IMR-90 (cell line): ENCODE data around the gene DUSP28. TPM values are rescaled to one million over a fixed set of nuclear protein-coding genes. Genes with fewer than 3 reads are reported as not detected.

Experiments
- ATAC-seq: fragments of 200-7000 bp; cut with Tn5 transposase; 2 replicates; pipeline ENCODE4 v1.9.1; 2020; ENCODE audit warnings: low read depth, mild to moderate bottlenecking, moderate library complexity
- BruUV-seq: library from RNA; stranded (reverse); fragments of 400-500 nt; replicated peaks from 2 replicates; lab custom pipeline; 2021; lab: Mats Ljungman, UMichigan
- CTCF ChIA-PET: fragments of 300-600 bp; formaldehyde crosslinking; extraction: SDS; loops from one replicate; lab custom pipeline; 2021; ENCODE audit warnings: antibody characterized with exemption; lab: Yijun Ruan, JAX
- POLR2A ChIA-PET: fragments of 300-600 bp; sonication (Branson Sonifier 250); formaldehyde crosslinking; loops from one replicate; lab custom pipeline; 2022; ENCODE audit warnings: antibody characterized with exemption; ENCODE audit not compliant: unreplicated experiment; lab: Charles Lee
- DNase-seq: peaks from one replicate; pipeline ENCODE4 v3.0.0; 2013
- H2AFZ ChIP-seq: replicated peaks from 2 replicates; pipeline ENCODE3; 2013; ENCODE audit warnings: low read length, mild to moderate bottlenecking; ENCODE audit not compliant: poor library complexity
- H2AK5ac ChIP-seq: 2 replicates; pipeline ENCODE4 v1.6.1; 2013; ENCODE audit warnings: low read depth, low read length, inconsistent platforms
- H2AK9ac ChIP-seq: replicated peaks from 2 replicates; pipeline ENCODE3; 2013; ENCODE audit warnings: mild to moderate bottlenecking, low read depth, low read length, moderate library complexity; ENCODE audit not compliant: poor library complexity
- H2BK120ac ChIP-seq: 2 replicates; pipeline ENCODE4 v1.6.1; 2013; ENCODE audit warnings: low read depth, low read length, inconsistent platforms
- H2BK15ac ChIP-seq: 3 replicates; pipeline ENCODE4 v1.6.1; 2013; ENCODE audit warnings: low read depth, low read length, inconsistent platforms
- H2BK20ac ChIP-seq: 2 replicates; pipeline ENCODE4 v1.6.1; 2013; ENCODE audit warnings: low read depth, mild to moderate bottlenecking, inconsistent platforms, low read length, moderate library complexity
- H2BK5ac ChIP-seq: 2 replicates; pipeline ENCODE4 v1.6.1; 2013; ENCODE audit warnings: mild to moderate bottlenecking, low read depth, low read length, inconsistent platforms; ENCODE audit not compliant: poor library complexity, severe bottlenecking
- H3K14ac ChIP-seq: replicated peaks from 2 replicates; pipeline ENCODE4 v1.6.1; 2013; ENCODE audit warnings: low read depth, low read length, inconsistent platforms
- H3K18ac ChIP-seq: 2 replicates; pipeline ENCODE4 v1.6.1; 2013; ENCODE audit warnings: low read depth, low read length, control low read depth
- H3K23ac ChIP-seq: 2 replicates; pipeline ENCODE4 v1.6.1; 2013; ENCODE audit warnings: low read depth, low read length, inconsistent platforms
- H3K27ac ChIP-seq: 2 replicates; pipeline ENCODE4 v1.5.1; 2013; ENCODE audit warnings: mild to moderate bottlenecking, control low read depth, low read length; ENCODE audit not compliant: insufficient read depth
- H3K27me3 ChIP-seq: 2 replicates; pipeline ENCODE4 v1.6.1; 2013; ENCODE audit warnings: low read length; ENCODE audit not compliant: control insufficient read depth, insufficient read depth
- H3K36me3 ChIP-seq: 2 replicates; pipeline ENCODE4 v1.6.1; 2013; ENCODE audit warnings: low read length, mixed read lengths; ENCODE audit not compliant: control insufficient read depth, insufficient read depth
- H3K4ac ChIP-seq: 2 replicates; pipeline ENCODE4 v1.6.1; 2013; ENCODE audit warnings: low read depth, low read length, inconsistent platforms
- H3K4me1 ChIP-seq: 2 replicates; pipeline ENCODE4 v1.6.1; 2013; ENCODE audit warnings: low read length, mixed read lengths; ENCODE audit not compliant: control insufficient read depth, insufficient read depth
- H3K4me2 ChIP-seq: 2 replicates; pipeline ENCODE4 v1.6.1; 2013; ENCODE audit warnings: low read depth, mild to moderate bottlenecking, control low read depth, low read length, moderate library complexity
- H3K4me3 ChIP-seq: 2 replicates; pipeline ENCODE4 v1.5.1; 2013; ENCODE audit warnings: low read depth, mild to moderate bottlenecking, control low read depth, low read length, moderate library complexity; ENCODE audit not compliant: insufficient read depth
- H3K56ac ChIP-seq: 2 replicates; pipeline ENCODE4 v1.6.1; 2013; ENCODE audit warnings: low read length, inconsistent platforms; ENCODE audit not compliant: insufficient read depth; ENCODE audit errors: extremely low read depth
- H3K79me1 ChIP-seq, 2 experiments: 2 replicates each; pipeline ENCODE4 v1.6.1; 2013; ENCODE audit warnings: low read length in 2 of 2, inconsistent platforms in 1 of 2, low read depth in 1 of 2
- H3K9ac ChIP-seq: 2 replicates; pipeline ENCODE4 v1.6.1; 2013; ENCODE audit warnings: low read depth, low read length, control low read depth
- H3K9me1 ChIP-seq: 2 replicates; pipeline ENCODE4 v1.6.1; 2013; ENCODE audit warnings: low read length, inconsistent platforms; ENCODE audit not compliant: insufficient read depth
- H3K9me3 ChIP-seq: 2 replicates; pipeline ENCODE4 v1.6.1; 2013; ENCODE audit warnings: low read length; ENCODE audit not compliant: control insufficient read depth, insufficient read depth
- H4K20me1 ChIP-seq: 2 replicates; pipeline ENCODE4 v1.6.1; 2013; ENCODE audit warnings: low read length, inconsistent platforms; ENCODE audit not compliant: insufficient read depth
- H4K5ac ChIP-seq: 2 replicates; pipeline ENCODE4 v1.6.1; 2013; ENCODE audit warnings: mild to moderate bottlenecking, low read depth, low read length, control low read depth
- H4K8ac ChIP-seq, 2 experiments: 2 replicates each; pipeline ENCODE4 v1.6.1; 2013; ENCODE audit warnings: low read depth in 2 of 2, low read length in 2 of 2, control low read depth in 1 of 2, inconsistent platforms in 1 of 2
- H4K91ac ChIP-seq: 2 replicates; pipeline ENCODE4 v1.6.1; 2013; ENCODE audit warnings: low read depth, low read length, inconsistent platforms; ENCODE audit not compliant: insufficient read depth
- CEBPB ChIP-seq: IDR thresholded peaks from 2 replicates; pipeline ENCODE4 v1.6.1; 2012; ENCODE audit warnings: low read depth, low read length, improper control_type of control experiment
- FOS ChIP-seq: fragments of 150-350 bp; IDR thresholded peaks from 2 replicates; pipeline ENCODE4 v1.6.1; 2016; ENCODE audit warnings: low read depth, low read length
- MAFK ChIP-seq: IDR thresholded peaks from 2 replicates; pipeline ENCODE4 v1.6.1; 2012; ENCODE audit warnings: low read depth, low read length, improper control_type of control experiment
- MAZ ChIP-seq: IDR thresholded peaks from 2 replicates; pipeline ENCODE4 v1.6.1; 2012; ENCODE audit warnings: low read depth, mild to moderate bottlenecking, low read length, improper control_type of control experiment, moderate library complexity, borderline replicate concordance
- NFE2L2 ChIP-seq: fragments of 150-350 bp; IDR thresholded peaks from 2 replicates; pipeline ENCODE4 v1.6.1; 2016; ENCODE audit warnings: low read depth, mild to moderate bottlenecking, low read length
- POLR2A ChIP-seq: IDR thresholded peaks from 2 replicates; pipeline ENCODE4 v1.6.1; 2012; ENCODE audit warnings: mild to moderate bottlenecking, low read depth, low read length
- SMC3 ChIP-seq: fragments of 150-350 bp; IDR thresholded peaks from 2 replicates; pipeline ENCODE4 v1.6.1; 2016; ENCODE audit warnings: low read depth, mild to moderate bottlenecking, antibody characterized with exemption, low read length, moderate library complexity
- WGBS, 2 experiments: methylation state at CpG; one replicate each; pipeline versions ENCODE4 v1.1.5 to v1.1.7; 2013; ENCODE audit warnings: missing lambda C conversion rate in 2 of 2; ENCODE audit not compliant: insufficient read length in 1 of 2; ENCODE audit errors: extremely low coverage in 2 of 2; 5-methylcytosine and 5-hydroxymethylcytosine counted together
- dilution Hi-C: fragments of 300-500 bp; cut with HindIII; formaldehyde crosslinking; loops from one replicate; pipeline ENCODE4 v1.14.3; 2018; ENCODE audit warnings: low sequenced_read_pairs; ENCODE audit not compliant: unreplicated experiment
- in situ Hi-C: fragments of 300-500 bp; cut with MboI; formaldehyde crosslinking; loops from 3 replicates; pipeline ENCODE4 v1.14.3; 2019; ENCODE audit warnings: low sequenced_read_pairs, inconsistent platforms, mixed read lengths
- intact Hi-C: fragments of 100-400 bp; cut with micrococcal nuclease; formaldehyde crosslinking; loops from 2 replicates; pipeline ENCODE4 v1.10.0; 2022
- polyA plus RNA-seq, 3 experiments: library from polyadenylated mRNA; depleted of rRNA; stranded (reverse); fragments of >200 nt; gene quantifications; 2 replicates each; pipeline ENCODE4 v1.2.3, GENCODE V29; 2012; ENCODE audit warnings: low replicate concordance in 1 of 3
- total RNA-seq: library from RNA; depleted of rRNA; stranded (reverse); fragments of >200 nt; gene quantifications from 2 replicates; pipeline ENCODE4 v1.2.3, GENCODE V29; 2012
- TF ChIP-seq, protein P1 (sequence below): conservative IDR thresholded peaks from 2 replicates; pipeline ENCODE4 v1.5.1; 2012; ENCODE audit warnings: mild to moderate bottlenecking, low read depth, low read length, improper control_type of control experiment

DUSP28 gene
- total and polyA plus RNA-seq, 2 of the 4 experiments (the other 2 are of a cell fraction), result 1.1 to 3.3 TPM

DNA sequence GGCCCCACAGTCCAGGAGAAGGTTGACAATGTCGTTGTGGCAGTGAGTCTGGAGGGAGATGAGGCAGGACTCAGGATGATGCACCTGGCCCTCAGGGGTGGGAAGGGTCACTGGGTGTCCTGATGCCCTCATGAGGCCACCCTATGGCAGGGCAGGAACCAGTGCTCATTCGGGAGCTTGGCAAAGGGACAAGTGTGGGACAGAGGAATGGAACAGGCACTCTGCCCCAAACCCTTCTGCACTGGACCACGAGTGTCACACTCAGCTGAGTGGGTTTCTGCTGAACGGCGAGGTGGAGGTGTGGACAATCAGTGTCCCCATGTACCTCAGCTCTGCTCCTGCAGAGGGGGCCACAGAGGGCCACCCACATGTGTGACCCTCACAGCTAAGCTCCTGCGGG, 34.4 kb upstream of the DUSP28 start:
- CTCF ChIA-PET, result no interaction called here

More for the DNA sequence above, 34.4 kb upstream of the DUSP28 start:
- BruUV-seq, result no TSS peak
- POLR2A ChIA-PET, result no interaction called here
- Histone ChIP-seq H3K4me2 (no peak overlapping the region), H3K27me3 (no peaks in the 10 kb centered on the region), H3K9me1 (no peaks in the 10 kb centered on the region; the same call in 1 of the 2 replicates), H3K14ac (no peak overlapping the region), H3K79me1 (no peaks in the 10 kb centered on the region; a peak in 1 of 4 replicates), H3K4me1 (no peaks in the 10 kb centered on the region), H4K91ac (no peak overlapping the region), H3K27ac (no peak overlapping the region), H3K9me3 (peaks cover 21% of the 10 kb centered on the region), H3K18ac (no peak overlapping the region), H3K4me3 (no peak overlapping the region), H2BK120ac (no peak overlapping the region), H4K5ac (no peak overlapping the region), H2AK5ac (no peak overlapping the region), H4K8ac (no peak overlapping the region), H2BK5ac (no peak overlapping the region), H2AFZ (no peak overlapping the region), H2BK20ac (no peak overlapping the region), H3K36me3 (peaks cover 15% of the 10 kb centered on the region; the same call in 1 of the 2 replicates), H3K23ac (no peak overlapping the region), H4K20me1 (no peaks in the 10 kb centered on the region), H2BK15ac (no peak overlapping the region), H2AK9ac (no peak overlapping the region), H3K56ac (no peak overlapping the region), H3K4ac (no peak overlapping the region), H3K9ac (no peak overlapping the region)
- intact Hi-C loops (no loop called here), in situ Hi-C loops (no loop called here), dilution Hi-C loops (no loop called here)
- ATAC-seq (no peak), DNase-seq (no peak)
- 92% methylated on average over 2 of the region's 6 CpGs; no CpG with 5 or more reads in 1 of the 2 experiments for WGBS, 2 experiments
- no peak for TF ChIP-seq FOS
- TF ChIP-seq, protein P1, sequence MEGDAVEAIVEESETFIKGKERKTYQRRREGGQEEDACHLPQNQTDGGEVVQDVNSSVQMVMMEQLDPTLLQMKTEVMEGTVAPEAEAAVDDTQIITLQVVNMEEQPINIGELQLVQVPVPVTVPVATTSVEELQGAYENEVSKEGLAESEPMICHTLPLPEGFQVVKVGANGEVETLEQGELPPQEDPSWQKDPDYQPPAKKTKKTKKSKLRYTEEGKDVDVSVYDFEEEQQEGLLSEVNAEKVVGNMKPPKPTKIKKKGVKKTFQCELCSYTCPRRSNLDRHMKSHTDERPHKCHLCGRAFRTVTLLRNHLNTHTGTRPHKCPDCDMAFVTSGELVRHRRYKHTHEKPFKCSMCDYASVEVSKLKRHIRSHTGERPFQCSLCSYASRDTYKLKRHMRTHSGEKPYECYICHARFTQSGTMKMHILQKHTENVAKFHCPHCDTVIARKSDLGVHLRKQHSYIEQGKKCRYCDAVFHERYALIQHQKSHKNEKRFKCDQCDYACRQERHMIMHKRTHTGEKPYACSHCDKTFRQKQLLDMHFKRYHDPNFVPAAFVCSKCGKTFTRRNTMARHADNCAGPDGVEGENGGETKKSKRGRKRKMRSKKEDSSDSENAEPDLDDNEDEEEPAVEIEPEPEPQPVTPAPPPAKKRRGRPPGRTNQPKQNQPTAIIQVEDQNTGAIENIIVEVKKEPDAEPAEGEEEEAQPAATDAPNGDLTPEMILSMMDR, result no peak
- no peak for TF ChIP-seq NFE2L2
- TF ChIP-seq CEBPB, result no peak
- TF ChIP-seq MAZ, result no peak
- no peak for TF ChIP-seq POLR2A
- no peak for TF ChIP-seq MAFK
- TF ChIP-seq SMC3, result no peak
